Stimulated activated CD4-positive, alpha-beta T cell treated with anti-CD3 and anti-CD28 coated beads, Interleukin-12 subunit alpha, Interleukin-12 subunit beta, amount 100 ng/mL, for 24 hours (primary cell): ENCODE measurements around the gene AZU1.

Experiments used
- DNase-seq, 2 experiments: peaks; one replicate each; pipeline ENCODE4 v3.0.0-alpha.2; 2020; ENCODE audit warnings: low read depth in 2 of 2

AZU1 gene

DNA sequence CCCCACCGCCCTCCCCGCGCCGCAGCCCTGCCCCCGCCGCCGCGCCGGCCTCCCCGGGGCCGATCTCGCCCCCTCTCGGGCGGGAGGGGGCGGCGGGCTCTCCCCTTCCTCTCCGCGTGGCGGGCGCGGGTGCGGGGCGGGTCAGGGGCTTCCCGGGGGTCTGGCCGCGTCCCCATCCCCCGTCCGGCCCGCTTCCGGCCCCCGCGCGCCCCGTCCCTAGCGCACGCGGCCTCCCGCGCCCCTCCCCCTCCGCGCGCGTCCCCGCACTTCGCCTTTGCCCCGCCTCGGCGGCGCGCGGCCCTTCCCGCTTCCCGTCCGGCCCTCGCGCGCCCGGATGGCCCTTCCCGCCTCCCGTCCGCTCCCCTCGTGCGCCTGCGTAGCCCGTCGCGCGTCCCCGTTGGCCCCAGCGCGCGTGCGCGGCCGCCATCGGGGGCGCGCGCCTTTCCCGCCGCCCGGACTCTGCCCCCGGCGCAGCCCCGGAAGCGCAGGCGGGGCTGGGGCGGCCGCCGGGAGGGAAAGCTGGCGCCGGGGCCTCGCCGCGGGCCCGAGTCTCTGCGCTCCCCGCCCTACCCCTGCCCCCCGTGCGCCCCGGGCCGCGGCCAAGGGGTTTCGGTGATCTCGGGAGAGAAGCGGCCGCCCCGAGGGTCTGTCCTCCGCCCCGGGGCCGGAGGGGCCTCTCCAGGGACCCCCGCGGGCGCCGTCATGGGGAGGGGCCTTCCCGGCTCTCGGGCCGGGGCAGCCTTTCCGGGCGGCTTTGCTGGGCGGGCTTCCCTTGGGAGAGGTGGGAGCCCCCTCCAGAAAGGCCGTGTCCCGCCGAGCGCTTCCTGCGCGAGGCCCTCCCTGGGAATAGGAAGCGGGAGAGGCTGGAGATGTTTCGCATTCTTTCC lies 29.9 kb upstream of the AZU1 start:
- DNase-seq = peak; percentile 79 to 85

DNA sequence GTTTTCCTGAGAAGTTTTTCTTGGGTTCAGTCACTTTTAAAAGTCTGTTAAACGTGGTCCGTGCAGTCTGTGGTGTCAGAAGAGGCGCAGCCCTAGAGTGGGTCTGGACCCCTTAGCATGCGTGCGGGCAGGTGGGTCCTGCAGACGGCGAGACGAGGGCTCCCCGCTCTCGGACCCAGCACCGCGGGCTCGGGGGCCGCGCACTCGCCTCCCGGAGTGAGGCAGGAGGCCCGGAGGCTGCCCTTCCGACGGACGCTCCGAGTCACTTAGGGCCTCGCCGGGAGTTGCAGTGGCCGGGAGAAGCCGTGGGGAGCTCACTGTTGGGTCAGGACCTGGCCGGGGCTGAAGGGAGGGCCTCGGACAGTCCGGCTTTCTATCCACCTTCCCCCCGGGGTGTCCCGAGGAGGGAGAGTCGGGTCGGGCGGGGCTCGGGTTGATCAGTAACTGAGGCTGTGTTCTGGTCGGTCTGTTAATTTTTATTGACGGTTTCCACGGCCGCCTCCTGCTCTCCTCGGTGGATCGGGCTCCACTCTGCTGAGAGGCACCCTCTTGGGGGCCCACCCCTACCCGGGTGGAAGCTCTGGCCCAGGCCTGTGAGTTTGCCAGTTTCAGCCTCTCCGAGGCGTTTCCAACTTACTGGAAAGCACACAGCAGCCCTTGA lies 29.1 kb upstream of the AZU1 start:
- no peak for DNase-seq

- DNase-seq = no peak
These were observed 28.4 kb upstream of the AZU1 start for GRCh38 chr19:799076-799881.

- no peak for DNase-seq
These were observed 27.1 kb upstream of the AZU1 start for GRCh38 chr19:800360-801029.

DNA sequence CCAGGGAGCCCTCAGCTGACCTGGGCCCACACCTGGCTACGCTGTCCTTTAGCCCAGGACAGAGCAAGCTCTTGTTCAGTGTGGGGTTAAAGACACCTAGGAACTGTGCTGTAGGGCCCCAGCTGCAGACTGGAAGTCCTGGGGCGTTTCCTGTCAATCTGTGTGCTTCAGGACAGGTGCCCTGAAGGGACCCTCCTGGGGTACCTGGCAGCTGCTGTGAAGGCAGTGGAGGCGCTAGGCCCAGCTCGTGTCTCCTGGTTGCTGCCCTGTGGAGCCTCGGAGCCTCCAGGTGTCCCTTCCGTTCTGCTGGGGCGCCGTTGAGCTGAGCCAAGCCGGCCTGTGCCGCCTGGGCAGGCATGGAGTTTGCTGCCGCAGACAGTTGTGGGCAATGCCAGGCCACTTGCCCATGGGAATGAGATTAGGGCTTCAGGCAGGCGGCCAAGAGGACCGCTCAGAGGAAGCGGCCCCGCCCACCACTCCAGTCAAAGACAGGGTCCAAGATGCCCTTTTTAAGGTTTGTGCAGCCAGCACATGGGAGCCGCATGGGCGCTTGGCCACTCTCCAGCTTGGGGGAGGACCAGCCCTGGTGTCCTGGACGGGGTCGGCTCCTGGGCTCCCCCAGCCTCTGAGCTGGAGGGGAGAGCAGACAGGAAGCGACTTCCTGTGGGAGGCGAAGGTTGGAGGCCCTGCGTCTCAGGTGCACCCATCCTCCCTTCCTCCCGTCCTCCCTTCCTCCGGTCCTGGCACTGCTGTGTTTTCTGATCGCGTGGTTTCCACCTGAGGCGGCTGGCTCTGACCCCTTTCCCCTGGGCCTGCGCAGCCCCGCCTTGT lies 26.4 kb upstream of the AZU1 start:
- no peak for DNase-seq

DNA sequence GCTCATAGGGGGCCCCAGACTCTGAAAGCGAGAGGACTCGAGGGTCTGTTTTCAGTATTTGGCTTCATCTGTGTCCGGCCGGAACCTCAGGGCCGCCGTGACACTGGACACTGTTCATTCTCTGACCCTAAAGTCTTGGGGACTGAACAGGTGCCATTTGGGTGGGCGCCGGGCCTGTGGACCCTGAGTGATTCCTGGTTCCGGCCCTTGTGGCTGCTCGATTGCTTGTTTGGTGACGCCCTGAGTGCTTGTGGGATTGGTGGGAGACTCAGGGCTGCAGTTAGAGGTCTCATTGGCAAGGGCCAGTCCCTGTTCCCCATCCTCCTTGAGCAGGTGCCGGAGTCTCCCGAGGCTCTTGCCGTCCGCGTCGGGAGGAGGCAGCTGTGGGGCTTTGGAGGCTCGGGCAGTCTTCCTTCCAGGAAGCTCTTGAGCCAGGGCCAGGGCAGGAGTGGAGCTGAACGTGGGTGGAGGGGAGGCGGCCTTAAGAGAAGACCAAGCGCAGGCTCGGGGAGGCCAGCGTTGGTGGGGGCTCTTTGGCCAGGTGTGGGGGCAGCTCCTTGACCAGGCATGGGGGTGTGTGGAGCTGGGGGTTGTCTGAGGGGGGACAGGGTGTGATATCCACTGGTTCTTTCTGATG lies 25.7 kb upstream of the AZU1 start:
- DNase-seq = no peak

GRCh38 chr19:802498-803098 lies 25.0 kb upstream of the AZU1 start:
- no peak for DNase-seq

DNA sequence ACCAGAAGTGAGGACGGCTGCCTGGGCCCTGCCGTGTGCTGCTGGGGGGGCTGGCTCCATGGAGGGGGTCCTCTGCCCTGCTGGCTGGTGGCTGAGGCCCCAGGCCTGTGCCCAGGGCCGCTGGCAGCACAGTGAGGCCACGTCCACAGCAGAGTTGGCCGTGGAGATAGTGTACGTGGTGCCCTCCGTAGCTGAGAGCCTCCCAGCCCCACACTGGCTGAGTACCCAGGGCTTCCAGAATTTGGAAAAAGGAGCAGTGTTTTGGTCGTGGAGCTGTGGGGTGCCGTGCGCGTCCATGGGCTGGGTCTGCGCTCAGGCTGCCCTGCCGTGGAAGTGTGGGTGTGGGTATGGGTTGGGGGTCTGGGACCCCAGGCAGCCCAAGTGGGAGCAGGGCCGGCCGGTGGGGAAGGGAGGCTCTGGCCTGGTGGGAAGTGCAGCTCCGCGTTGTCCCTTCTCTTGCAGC lies 24.5 kb upstream of the AZU1 start:
- DNase-seq = no peak

- DNase-seq = no peak
These were observed 23.8 kb upstream of the AZU1 start for GRCh38 chr19:803686-804418.

DNA sequence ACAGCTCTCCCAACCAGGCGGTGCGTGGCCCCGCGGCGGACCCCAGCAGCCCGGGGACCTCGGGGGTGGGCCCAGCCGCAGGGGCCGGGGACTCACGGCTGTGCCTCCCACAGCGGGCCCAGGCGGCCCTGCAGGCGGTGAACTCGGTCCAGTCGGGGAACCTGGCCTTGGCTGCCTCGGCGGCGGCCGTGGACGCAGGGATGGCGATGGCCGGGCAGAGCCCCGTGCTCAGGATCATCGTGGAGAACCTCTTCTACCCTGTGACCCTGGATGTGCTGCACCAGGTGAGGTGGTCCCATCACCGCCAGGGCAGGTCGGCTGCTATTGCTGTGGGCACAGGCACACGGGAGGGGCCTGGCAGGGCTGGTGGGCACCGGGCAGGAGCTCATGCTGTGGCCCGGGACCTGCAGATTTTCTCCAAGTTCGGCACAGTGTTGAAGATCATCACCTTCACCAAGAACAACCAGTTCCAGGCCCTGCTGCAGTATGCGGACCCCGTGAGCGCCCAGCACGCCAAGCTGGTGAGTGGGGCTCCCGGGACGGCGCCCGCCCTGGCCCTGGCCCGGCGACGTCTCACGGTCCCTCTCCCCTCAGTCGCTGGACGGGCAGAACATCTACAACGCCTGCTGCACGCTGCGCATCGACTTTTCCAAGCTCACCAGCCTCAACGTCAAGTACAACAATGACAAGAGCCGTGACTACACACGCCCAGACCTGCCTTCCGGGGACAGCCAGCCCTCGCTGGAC lies 23.0 kb upstream of the AZU1 start:
- no peak for DNase-seq

GRCh38 chr19:805166-805551 lies 22.5 kb upstream of the AZU1 start:
- no peak for DNase-seq

- no peak for DNase-seq
These were observed 21.8 kb upstream of the AZU1 start for GRCh38 chr19:805600-806550.

DNA sequence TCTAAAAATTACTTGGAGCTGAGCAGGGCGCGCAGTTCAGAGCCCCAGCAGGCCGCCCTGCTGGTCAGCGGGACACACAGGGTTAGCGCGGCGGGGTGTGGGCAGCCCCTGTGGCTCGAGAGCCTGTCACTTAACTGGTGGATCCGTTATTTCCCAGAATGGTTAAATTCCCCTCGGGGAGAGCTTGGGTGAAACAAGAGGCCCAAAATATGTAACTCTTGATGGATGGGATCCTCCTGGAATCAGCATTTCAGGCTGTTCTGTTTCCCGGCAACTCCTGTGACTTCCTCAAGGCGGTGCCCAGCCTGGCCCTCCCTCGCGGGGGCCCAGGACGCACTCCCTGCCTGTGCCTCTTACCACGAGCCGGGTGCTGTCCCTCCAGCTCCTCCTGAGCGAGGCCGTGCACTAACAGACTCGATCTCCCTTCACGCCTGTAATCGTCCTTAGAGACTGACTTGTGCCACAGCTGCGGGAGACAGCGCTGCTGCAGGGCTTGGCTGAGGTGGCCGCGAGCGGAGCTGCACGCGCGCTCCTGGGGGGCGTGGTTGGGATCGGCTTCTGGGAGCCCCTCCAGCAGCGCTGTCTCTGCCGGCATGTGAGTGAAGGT lies 20.7 kb upstream of the AZU1 start:
- no peak for DNase-seq

DNA sequence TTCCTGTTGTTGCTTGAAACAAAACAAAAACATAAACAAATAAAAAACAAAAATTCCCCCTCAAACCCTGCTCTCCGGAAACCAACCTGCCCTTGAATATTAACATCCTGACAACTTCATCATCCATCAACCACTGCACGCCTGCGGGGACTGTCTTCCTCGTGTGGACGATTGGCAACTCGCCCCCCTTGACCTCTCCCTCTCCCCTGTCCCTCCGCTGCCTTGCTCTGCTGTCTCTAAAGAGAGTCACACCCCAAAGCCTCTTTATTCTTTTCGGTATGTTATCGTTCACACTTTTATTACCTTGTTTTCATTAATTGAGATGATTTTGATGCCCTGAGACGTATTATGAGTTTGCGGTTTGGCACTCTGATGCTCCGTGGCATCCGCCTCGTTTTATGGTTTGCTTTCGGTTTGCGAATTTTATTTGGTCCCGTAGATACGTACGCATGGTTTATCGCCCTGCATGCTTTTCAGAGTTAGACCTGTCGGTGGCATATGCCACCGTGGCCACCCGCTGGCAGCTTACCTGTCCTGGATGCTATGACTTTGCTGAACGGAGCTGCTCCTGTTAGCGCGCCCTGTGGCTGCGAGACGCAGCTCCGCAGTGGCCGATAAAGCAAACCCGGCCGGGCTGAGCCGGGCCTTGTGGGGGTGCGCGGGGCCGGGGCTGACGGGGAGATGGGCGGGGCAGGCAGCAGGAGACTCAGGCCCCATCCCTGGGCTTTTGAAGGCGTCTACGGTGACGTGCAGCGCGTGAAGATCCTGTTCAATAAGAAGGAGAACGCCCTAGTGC lies 19.8 kb upstream of the AZU1 start:
- no peak for DNase-seq

- DNase-seq = no peak
These were observed 19.2 kb upstream of the AZU1 start for GRCh38 chr19:808423-808775.
